HepG2 (cell line): ENCODE results near the gene CCDC82. TPM values are rescaled to one million over a fixed set of nuclear protein-coding genes. Genes with fewer than 3 reads are reported as not detected.

Experiments
- AFF4 ChIP-seq: sonication (generic); formaldehyde crosslinking; IDR thresholded peaks from 2 replicates; pipeline ENCODE4 v1.4.0; 2020; ENCODE audit warnings: missing genetic modification reagents
- PATZ1 ChIP-seq: sonication (generic); formaldehyde crosslinking; IDR thresholded peaks from 2 replicates; pipeline ENCODE4 v1.4.0; 2020; ENCODE audit warnings: missing genetic modification reagents
- RARA ChIP-seq: IDR thresholded peaks from 2 replicates; pipeline ENCODE4 v1.6.1; 2016; ENCODE audit warnings: missing genetic modification reagents, missing compliant biosample characterization
- SAP130 ChIP-seq: IDR thresholded peaks from 2 replicates; pipeline ENCODE4 v1.6.1; 2016; ENCODE audit warnings: low read depth
- SRY ChIP-seq: sonication (generic); formaldehyde crosslinking; IDR thresholded peaks from 2 replicates; pipeline ENCODE4 v1.8.0; 2022; ENCODE audit warnings: mild to moderate bottlenecking, missing genetic modification reagents
- ZNF800 ChIP-seq: sonication (generic); formaldehyde crosslinking; IDR thresholded peaks from 2 replicates; pipeline ENCODE4 v1.4.0; 2020; ENCODE audit warnings: missing genetic modification reagents
- polyA plus RNA-seq, 8 experiments: library from polyadenylated mRNA; depleted of rRNA in 3 of 8; stranded (reverse) in 7 of 8; unstranded in 1 of 8; fragments of >200 nt; fragmentation: Illumina TruSeq in 4 of 8; extraction: Trizol in 4 of 8; gene quantifications; 2 replicates each; pipeline versions ENCODE4 v1.2.1 to v1.2.3, GENCODE V29; 2011 to 2016; ENCODE audit warnings: low read depth in 4 of 8, missing spikeins in 1 of 8, mixed read lengths in 1 of 8; ENCODE audit not compliant: insufficient read depth in 1 of 8
- total RNA-seq, 5 experiments: library from RNA; depleted of rRNA; stranded (reverse); fragments of >200 nt; fragmentation: Illumina TruSeq; extraction: Trizol; gene quantifications; 2 replicates each; pipeline ENCODE4 v1.2.3, GENCODE V29; 2016; ENCODE audit warnings: low read depth in 1 of 5
- TF ChIP-seq, protein P1 (sequence below): sonication (generic); formaldehyde crosslinking; IDR thresholded peaks from 2 replicates; pipeline ENCODE4 v1.5.1; 2020; ENCODE audit warnings: missing genetic modification reagents, mild to moderate bottlenecking, borderline replicate concordance

CCDC82 gene
- total and polyA plus RNA-seq, 2 of the 13 experiments (the other 11 are each of a cell fraction or from before 2014, with no cell fraction given): 19.7 to 25.7 TPM

DNA sequence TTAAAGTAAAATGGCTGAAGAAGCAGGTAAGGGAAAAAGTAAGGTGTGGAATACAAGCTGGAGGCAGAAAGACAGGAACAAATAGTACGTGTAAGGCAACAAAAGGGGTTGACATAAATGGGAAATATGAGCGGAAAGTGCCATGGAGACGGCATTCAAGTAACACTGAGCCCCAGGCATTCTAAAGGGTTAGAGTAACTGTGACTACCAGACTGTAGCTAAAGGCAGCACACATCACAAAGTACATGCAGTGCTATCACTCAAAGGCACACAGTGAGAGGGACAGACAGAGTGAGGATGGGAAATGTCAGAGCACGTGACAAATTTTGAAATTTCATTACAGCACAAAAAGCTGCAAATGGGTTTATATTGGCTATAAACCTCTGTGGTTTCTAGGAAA, 32.9 kb downstream of the CCDC82 start (continued):
- TF ChIP-seq AFF4 (CRISPR knock-in tag) (no peak), RARA (CRISPR knock-in tag) (no peak), PATZ1 (CRISPR knock-in tag) (no peak), SAP130 (CRISPR knock-in tag) (no peak), SRY (CRISPR knock-in tag) (no peak), ZNF800 (CRISPR knock-in tag) (no peak)
- TF ChIP-seq, protein P1, sequence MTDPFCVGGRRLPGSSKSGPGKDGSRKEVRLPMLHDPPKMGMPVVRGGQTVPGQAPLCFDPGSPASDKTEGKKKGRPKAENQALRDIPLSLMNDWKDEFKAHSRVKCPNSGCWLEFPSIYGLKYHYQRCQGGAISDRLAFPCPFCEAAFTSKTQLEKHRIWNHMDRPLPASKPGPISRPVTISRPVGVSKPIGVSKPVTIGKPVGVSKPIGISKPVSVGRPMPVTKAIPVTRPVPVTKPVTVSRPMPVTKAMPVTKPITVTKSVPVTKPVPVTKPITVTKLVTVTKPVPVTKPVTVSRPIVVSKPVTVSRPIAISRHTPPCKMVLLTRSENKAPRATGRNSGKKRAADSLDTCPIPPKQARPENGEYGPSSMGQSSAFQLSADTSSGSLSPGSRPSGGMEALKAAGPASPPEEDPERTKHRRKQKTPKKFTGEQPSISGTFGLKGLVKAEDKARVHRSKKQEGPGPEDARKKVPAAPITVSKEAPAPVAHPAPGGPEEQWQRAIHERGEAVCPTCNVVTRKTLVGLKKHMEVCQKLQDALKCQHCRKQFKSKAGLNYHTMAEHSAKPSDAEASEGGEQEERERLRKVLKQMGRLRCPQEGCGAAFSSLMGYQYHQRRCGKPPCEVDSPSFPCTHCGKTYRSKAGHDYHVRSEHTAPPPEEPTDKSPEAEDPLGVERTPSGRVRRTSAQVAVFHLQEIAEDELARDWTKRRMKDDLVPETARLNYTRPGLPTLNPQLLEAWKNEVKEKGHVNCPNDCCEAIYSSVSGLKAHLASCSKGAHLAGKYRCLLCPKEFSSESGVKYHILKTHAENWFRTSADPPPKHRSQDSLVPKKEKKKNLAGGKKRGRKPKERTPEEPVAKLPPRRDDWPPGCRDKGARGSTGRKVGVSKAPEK (CRISPR knock-in tag): no peak
- TF ChIP-seq, all 625 proteins: peak for 0
